ENCODE data around the gene CYP2C9. TPM values are rescaled to one million over a fixed set of nuclear protein-coding genes. Genes with fewer than 3 reads are reported as not detected.
A peak's percentile ranks its signal among the peaks of the same experiment; 100 is the strongest.
"Not testable (repeated sequence)": the region's sequence is repeated elsewhere in the genome, so short reads cannot be mapped to it uniquely, and the experiment has no call there.

The CYP2C9 gene
- polyA plus RNA-seq (ENCODE audit: insufficient read length), result 0.13 TPM

GRCh38 chr10:94938383-94938782, at the start of gene CYP2C9:
Gene CYP2C9 (plus strand): TSS chr10:94938658. CDS start chr10:94938683, 25 bp downstream.
- no peak for DNase-seq

- no peak for DNase-seq
These were observed 49.3 kb upstream of the CYP2C9 start for GRCh38 chr10:94889123-94889522.

- no peak for DNase-seq
These were observed 48.0 kb upstream of the CYP2C9 start for GRCh38 chr10:94890264-94891022.

GRCh38 chr10:94898414-94898813, 40.0 kb upstream of the CYP2C9 start:
- DNase-seq, result not testable (repeated sequence)

GRCh38 chr10:94902080-94902479, 36.4 kb upstream of the CYP2C9 start:
- no peak for DNase-seq

- no peak for DNase-seq
These were observed 35.9 kb upstream of the CYP2C9 start for GRCh38 chr10:94902570-94902969.

- DNase-seq, result not testable (repeated sequence)
These were observed 33.8 kb upstream of the CYP2C9 start for GRCh38 chr10:94904506-94905148.

GRCh38 chr10:94916423-94916822, 22.0 kb upstream of the CYP2C9 start:
- DNase-seq, result no peak

GRCh38 chr10:94936721-94937120, 1.7 kb upstream of the CYP2C9 start:
- no peak for DNase-seq

GRCh38 chr10:94943432-94944103, 5.1 kb downstream of the CYP2C9 start:
- DNase-seq, result not testable (repeated sequence)

GRCh38 chr10:94946181-94946580, 7.7 kb downstream of the CYP2C9 start:
- DNase-seq, result not testable (repeated sequence)

- peak; percentile 1 for DNase-seq
These were observed 25.4 kb downstream of the CYP2C9 start for GRCh38 chr10:94963901-94964300.

GRCh38 chr10:94983555-94983954, 45.1 kb downstream of the CYP2C9 start:
- no peak for DNase-seq

GRCh38 chr10:94989192-94989591, 50.7 kb downstream of the CYP2C9 start:
- no peak for DNase-seq

- DNase-seq, result no peak
These were observed 52.9 kb downstream of the CYP2C9 start for GRCh38 chr10:94991243-94991888.

- DNase-seq, result no peak
These were observed 54.4 kb downstream of the CYP2C9 start for GRCh38 chr10:94992811-94993210.

- no peak for DNase-seq
These were observed 59.3 kb downstream of the CYP2C9 start for GRCh38 chr10:94997741-94998174.

GRCh38 chr10:95026461-95026860, 88.0 kb downstream of the CYP2C9 start:
- DNase-seq, result no peak

- DNase-seq, result no peak
These were observed 93.2 kb downstream of the CYP2C9 start for GRCh38 chr10:95031656-95032055.

- DNase-seq, result no peak
These were observed 95.9 kb downstream of the CYP2C9 start for GRCh38 chr10:95034401-95034800.

GRCh38 chr10:95035332-95036295, 97.2 kb downstream of the CYP2C9 start:
- no peak for DNase-seq

- no peak for DNase-seq
These were observed 100.8 kb downstream of the CYP2C9 start for GRCh38 chr10:95039281-95039680.

Data from hindlimb muscle (tissue), 1 donor.